ENCODE data around the gene MAML3.

GRCh38 chr4:139886798-139887197, 267.2 kb downstream of the MAML3 start:
- no peak for TF ChIP-seq CTCF (IDR thresholded peaks at IDR 0.05)
- no peak for TF ChIP-seq POLR2A (IDR thresholded peaks at IDR 0.05)

Measured in uterus (tissue), 2 donors.